RWPE2 (cell line): Measurements from ENCODE around the gene CD3D.

Experiments
- ATAC-seq: fragments of 200-7000 bp; cut with Tn5 transposase; 3 replicates; pipeline ENCODE4 v1.9.1; 2021; ENCODE audit warnings: low read depth
- DNase-seq: peaks from one replicate; pipeline ENCODE4 v3.0.0-alpha.2; 2020; ENCODE audit warnings: low spot score
- H3K27ac ChIP-seq: fragments of 450-650 bp; 2 replicates; pipeline ENCODE4 v1.5.1; 2017; ENCODE audit warnings: mild to moderate bottlenecking; ENCODE audit not compliant: poor library complexity, severe bottlenecking
- H3K27me3 ChIP-seq: fragments of 250-450 bp; sonication (Bioruptor Pico); 2 replicates; pipeline ENCODE4 v1.5.1; 2021; ENCODE audit warnings: mild to moderate bottlenecking, moderate library complexity; ENCODE audit not compliant: insufficient read depth, poor library complexity, severe bottlenecking
- H3K36me3 ChIP-seq: fragments of 250-450 bp; sonication (Bioruptor Pico); 2 replicates; pipeline ENCODE4 v1.5.1; 2020; ENCODE audit warnings: low read depth, mild to moderate bottlenecking, moderate library complexity
- H3K4me1 ChIP-seq: fragments of 250-450 bp; sonication (Bioruptor Pico); 2 replicates; pipeline ENCODE4 v1.5.1; 2021; ENCODE audit warnings: mild to moderate bottlenecking, moderate library complexity; ENCODE audit not compliant: insufficient read depth, poor library complexity, severe bottlenecking
- H3K4me3 ChIP-seq: fragments of 250-450 bp; sonication (Bioruptor Pico); 2 replicates; pipeline ENCODE4 v1.5.1; 2021; ENCODE audit warnings: mild to moderate bottlenecking, moderate library complexity; ENCODE audit not compliant: severe bottlenecking
- H3K9me3 ChIP-seq: fragments of 250-450 bp; sonication (Bioruptor Pico); 2 replicates; pipeline ENCODE4 v1.5.1; 2021; ENCODE audit warnings: mild to moderate bottlenecking, moderate library complexity; ENCODE audit not compliant: severe bottlenecking
- TF ChIP-seq, protein P1 (sequence below): fragments of 450-650 bp; IDR thresholded peaks from one replicate; pipeline ENCODE4 v1.5.1; 2017; ENCODE audit warnings: mild to moderate bottlenecking, moderate library complexity; ENCODE audit not compliant: poor library complexity, severe bottlenecking

CD3D gene

DNA sequence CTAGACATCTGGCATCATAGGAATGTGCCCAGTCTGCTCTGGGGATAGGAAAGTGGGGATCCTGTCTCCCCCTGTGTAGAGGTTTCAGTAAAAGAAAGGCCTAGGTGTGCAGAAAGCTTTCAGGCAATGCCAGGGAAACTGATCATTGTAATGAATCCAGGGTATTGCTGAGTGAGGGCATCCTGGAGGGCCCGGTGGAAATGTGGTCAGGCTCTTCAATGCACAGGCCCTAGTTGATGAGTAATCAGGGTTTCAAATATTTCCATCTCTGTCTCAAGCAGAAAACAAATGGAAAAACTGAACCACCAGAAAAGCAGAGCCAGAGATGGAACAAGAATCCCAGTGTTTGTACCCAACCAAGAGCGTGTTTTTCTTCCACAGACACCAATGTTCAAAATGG lies 35.9 kb downstream of the CD3D start:
- Histone ChIP-seq H3K4me3 (no peak overlapping the region), H3K27ac (no peak overlapping the region), H3K27me3 (no peaks in the 10 kb centered on the region), H3K9me3 (no peaks in the 10 kb centered on the region), H3K4me1 (no peaks in the 10 kb centered on the region), H3K36me3 (no peaks in the 10 kb centered on the region)
- TF ChIP-seq, protein P1, sequence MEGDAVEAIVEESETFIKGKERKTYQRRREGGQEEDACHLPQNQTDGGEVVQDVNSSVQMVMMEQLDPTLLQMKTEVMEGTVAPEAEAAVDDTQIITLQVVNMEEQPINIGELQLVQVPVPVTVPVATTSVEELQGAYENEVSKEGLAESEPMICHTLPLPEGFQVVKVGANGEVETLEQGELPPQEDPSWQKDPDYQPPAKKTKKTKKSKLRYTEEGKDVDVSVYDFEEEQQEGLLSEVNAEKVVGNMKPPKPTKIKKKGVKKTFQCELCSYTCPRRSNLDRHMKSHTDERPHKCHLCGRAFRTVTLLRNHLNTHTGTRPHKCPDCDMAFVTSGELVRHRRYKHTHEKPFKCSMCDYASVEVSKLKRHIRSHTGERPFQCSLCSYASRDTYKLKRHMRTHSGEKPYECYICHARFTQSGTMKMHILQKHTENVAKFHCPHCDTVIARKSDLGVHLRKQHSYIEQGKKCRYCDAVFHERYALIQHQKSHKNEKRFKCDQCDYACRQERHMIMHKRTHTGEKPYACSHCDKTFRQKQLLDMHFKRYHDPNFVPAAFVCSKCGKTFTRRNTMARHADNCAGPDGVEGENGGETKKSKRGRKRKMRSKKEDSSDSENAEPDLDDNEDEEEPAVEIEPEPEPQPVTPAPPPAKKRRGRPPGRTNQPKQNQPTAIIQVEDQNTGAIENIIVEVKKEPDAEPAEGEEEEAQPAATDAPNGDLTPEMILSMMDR, result no peak
- DNase-seq (no peak), ATAC-seq (no peak)

DNA sequence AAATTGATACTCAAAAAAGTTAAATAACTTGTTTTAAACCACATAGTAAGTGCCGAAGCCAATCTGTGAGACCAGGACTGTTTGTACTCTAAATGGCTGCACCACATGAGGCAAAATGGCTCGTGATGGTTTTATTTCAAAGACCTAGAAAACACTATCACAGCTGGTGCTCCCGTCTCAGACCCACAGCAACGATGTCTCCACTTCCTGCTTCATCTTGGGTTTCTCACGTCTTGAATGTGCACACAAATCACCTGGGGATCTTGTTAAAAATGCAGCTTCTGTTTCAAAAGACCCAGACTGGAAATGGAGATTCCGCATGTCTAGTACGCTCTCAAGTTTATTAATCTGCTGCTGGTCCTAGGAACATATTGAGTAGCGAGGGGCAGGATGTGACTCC lies 36.8 kb downstream of the CD3D start:
- DNase-seq (no peak), ATAC-seq (no peak)
- Histone ChIP-seq H3K9me3 (no peaks in the 10 kb centered on the region), H3K36me3 (no peaks in the 10 kb centered on the region), H3K27ac (no peak overlapping the region), H3K27me3 (no peaks in the 10 kb centered on the region), H3K4me3 (no peak overlapping the region), H3K4me1 (no peaks in the 10 kb centered on the region)
- TF ChIP-seq, protein P1, result no peak

DNA sequence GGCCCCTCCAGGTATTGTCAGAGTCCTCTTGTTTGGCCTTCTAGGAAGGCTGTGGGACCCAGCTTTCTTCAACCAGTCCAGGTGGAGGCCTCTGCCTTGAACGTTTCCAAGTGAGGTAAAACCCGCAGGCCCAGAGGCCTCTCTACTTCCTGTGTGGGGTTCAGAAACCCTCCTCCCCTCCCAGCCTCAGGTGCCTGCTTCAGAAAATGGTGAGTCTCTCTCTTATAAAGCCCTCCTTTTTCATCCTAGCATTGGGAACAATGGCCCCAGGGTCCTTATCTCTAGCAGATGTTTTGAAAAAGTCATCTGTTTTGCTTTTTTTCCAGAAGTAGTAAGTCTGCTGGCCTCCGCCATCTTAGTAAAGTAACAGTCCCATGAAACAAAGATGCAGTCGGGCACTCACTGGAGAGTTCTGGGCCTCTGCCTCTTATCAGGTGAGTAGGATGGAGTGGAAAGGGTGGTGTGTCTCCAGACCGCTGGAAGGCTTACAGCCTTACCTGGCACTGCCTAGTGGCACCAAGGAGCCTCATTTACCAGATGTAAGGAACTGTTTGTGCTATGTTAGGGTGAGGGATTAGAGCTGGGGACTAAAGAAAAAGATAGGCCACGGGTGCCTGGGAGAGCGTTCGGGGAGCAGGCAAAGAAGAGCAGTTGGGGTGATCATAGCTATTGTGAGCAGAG lies 37.8 kb downstream of the CD3D start, which contains the start of gene CD3E:
TSS of gene CD3E (plus strand) at position 163 of the 681 bp plus-strand sequence. CDS start at position 386, 223 bp downstream.
- no peak within 1 kb of the TSS for H3K4me3 ChIP-seq

DNA sequence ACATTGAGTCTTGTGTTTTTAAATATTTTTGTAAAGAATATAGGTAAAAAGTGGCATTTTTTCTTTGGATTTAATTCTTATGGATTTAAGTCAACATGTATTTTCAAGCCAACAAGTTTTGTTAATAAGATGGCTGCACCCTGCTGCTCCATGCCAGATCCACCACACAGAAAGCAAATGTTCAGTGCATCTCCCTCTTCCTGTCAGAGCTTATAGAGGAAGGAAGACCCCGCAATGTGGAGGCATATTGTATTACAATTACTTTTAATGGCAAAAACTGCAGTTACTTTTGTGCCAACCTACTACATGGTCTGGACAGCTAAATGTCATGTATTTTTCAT lies 38.3 kb downstream of the CD3D start:
- no peaks in the 10 kb centered on the region for H3K27me3 ChIP-seq
- no peaks in the 10 kb centered on the region for H3K36me3 ChIP-seq
- no peak for DNase-seq
- TF ChIP-seq, protein P1, result no peak
- H3K4me3 ChIP-seq, result no peak overlapping the region
- no peaks in the 10 kb centered on the region for H3K4me1 ChIP-seq
- no peak overlapping the region for H3K27ac ChIP-seq
- ATAC-seq, result no peak
- no peaks in the 10 kb centered on the region for H3K9me3 ChIP-seq

More for the DNA sequence above, 37.8 kb downstream of the CD3D start, which contains the start of gene CD3E:
- H3K36me3 ChIP-seq, result no peaks in the 10 kb centered on the region
- DNase-seq (no peak), ATAC-seq (no peak)
- H3K4me1 ChIP-seq, result no peaks in the 10 kb centered on the region
- H3K27ac ChIP-seq, result no peak within 1 kb of the TSS
- H3K27me3 ChIP-seq, result no peaks in the 10 kb centered on the region
- TF ChIP-seq, protein P1, result no peak
- H3K9me3 ChIP-seq, result no peaks in the 10 kb centered on the region

DNA sequence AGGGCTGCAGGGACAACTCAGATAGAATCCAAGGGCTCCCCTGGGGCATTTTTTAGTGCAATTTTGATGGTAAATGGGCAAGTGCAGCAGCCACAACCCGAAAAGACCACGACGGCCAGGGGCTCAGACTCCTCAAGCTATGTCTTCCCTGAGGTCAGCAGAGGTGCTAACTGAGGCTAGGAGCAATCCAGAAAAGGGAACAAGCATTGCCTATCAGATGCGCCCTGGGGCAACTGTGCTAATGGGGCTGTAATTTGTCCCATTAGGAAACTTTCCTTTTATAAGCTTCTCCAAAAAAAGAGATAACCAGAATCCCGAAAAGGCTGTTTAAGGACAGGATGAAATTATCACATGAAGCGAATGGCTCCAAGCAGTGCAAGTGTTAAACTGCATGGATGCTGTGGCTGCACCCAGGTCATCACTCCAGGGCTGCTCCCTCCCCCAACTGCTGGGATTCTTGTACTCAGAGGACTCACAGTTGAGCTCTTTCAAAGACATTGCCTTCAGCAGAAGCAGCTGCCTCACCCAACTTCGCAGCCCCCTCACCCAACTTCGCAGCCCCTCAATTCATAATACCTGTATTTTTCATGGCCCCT lies 40.8 kb downstream of the CD3D start:
- Histone ChIP-seq H3K4me3 (no peak overlapping the region), H3K27me3 (no peaks in the 10 kb centered on the region), H3K4me1 (no peaks in the 10 kb centered on the region), H3K9me3 (no peaks in the 10 kb centered on the region), H3K36me3 (no peaks in the 10 kb centered on the region), H3K27ac (no peak overlapping the region)
- TF ChIP-seq, protein P1, result no peak
- DNase-seq (no peak), ATAC-seq (no peak)
